HEK293T (cell line): ENCODE data around the gene MRPS34.

ENCODE experiments used
- FOXM1 ChIP-seq: fragments of 450-650 bp; IDR thresholded peaks from 2 replicates; pipeline ENCODE4 v1.6.1; 2017; ENCODE audit warnings: mild to moderate bottlenecking, borderline replicate concordance
- TF ChIP-seq, protein P1 (sequence below): fragments of 450-650 bp; IDR thresholded peaks from 2 replicates; pipeline ENCODE4 v1.6.1; 2016

DNA sequence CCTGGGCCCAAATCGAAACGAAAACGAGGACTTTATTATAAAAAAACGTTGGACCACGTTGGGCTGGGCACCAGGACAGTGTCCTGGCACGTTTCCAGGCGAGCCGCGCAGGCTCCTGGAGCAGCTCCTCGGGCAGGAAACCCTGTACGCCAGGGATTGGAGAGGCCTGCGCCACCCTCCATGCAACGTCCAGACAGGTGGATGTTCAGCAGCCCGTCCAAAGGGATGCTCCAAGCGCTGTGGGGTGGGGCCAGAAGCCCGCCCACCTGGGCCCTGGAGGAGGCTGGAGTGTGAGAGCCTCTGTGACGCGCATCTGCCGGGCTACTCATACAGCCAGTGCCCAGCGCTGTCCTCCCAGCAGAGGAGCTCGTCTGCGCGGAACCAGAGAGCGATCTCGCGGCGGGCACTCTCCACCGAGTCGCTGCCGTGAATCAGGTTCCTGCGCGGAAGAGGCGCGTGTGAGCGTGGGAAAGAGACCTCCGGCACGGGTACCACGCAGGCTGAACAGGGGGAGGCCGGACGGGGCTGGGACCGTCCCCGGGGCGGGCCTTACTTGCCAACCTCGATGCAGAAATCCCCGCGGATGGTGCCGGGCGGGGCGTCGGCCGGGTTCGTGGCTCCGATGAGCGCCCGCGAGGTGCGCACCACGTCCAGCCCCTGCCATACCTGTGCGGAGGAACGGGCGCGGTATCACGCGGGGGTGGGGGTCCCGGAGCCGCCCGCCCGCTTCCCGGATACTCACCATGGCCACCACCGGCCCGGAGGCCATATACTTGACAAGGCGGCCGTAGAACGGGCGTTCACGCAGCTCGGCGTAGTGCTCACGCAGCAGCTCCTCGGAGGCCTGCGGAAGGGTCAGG, 2.4 kb downstream of the MRPS34 start:
- TF ChIP-seq FOXM1: no peak
- TF ChIP-seq, protein P1, sequence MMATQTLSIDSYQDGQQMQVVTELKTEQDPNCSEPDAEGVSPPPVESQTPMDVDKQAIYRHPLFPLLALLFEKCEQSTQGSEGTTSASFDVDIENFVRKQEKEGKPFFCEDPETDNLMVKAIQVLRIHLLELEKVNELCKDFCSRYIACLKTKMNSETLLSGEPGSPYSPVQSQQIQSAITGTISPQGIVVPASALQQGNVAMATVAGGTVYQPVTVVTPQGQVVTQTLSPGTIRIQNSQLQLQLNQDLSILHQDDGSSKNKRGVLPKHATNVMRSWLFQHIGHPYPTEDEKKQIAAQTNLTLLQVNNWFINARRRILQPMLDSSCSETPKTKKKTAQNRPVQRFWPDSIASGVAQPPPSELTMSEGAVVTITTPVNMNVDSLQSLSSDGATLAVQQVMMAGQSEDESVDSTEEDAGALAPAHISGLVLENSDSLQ: no peak
